Epidermal melanocyte (primary cell): ENCODE data around the gene SPATA6.
"Not testable (repeated sequence)": the region's sequence is repeated elsewhere in the genome, so short reads cannot be mapped to it uniquely, and the experiment has no call there.

Source experiments
- DNase-seq: peaks from one replicate; pipeline ENCODE4 v3.0.0; 2011; ENCODE audit warnings: low spot score; ENCODE audit not compliant: insufficient read length

The SPATA6 gene

GRCh38 chr1:48462716-48463302, 9.2 kb downstream of the SPATA6 start:
- DNase-seq, result no peak

GRCh38 chr1:48450505-48450904, 21.5 kb downstream of the SPATA6 start:
- no peak for DNase-seq

GRCh38 chr1:48448932-48449331, 23.1 kb downstream of the SPATA6 start:
- no peak for DNase-seq

GRCh38 chr1:48444186-48444585, 27.8 kb downstream of the SPATA6 start:
- DNase-seq, result not testable (repeated sequence)

- DNase-seq, result no peak
Observed at GRCh38 chr1:48442864-48443619, 29.0 kb downstream of the SPATA6 start.

- not testable (repeated sequence) for DNase-seq
Observed at GRCh38 chr1:48440786-48441185, 31.2 kb downstream of the SPATA6 start.

- no peak for DNase-seq
Observed at GRCh38 chr1:48439380-48439779, 32.6 kb downstream of the SPATA6 start.

GRCh38 chr1:48437379-48437778, 34.6 kb downstream of the SPATA6 start:
- not testable (repeated sequence) for DNase-seq

- DNase-seq, result not testable (repeated sequence)
Observed at GRCh38 chr1:48435312-48436002, 36.5 kb downstream of the SPATA6 start.

- DNase-seq, result no peak
Observed at GRCh38 chr1:48430832-48431231, 41.2 kb downstream of the SPATA6 start.

GRCh38 chr1:48422009-48422408, 50.0 kb downstream of the SPATA6 start:
- DNase-seq, result no peak

- DNase-seq, result no peak
Observed at GRCh38 chr1:48418742-48419141, 53.3 kb downstream of the SPATA6 start.

GRCh38 chr1:48415050-48415449, 57.0 kb downstream of the SPATA6 start:
- DNase-seq, result no peak

GRCh38 chr1:48414264-48414663, 57.7 kb downstream of the SPATA6 start:
- no peak for DNase-seq

GRCh38 chr1:48405940-48406339, 66.1 kb downstream of the SPATA6 start:
- DNase-seq, result no peak

- DNase-seq, result no peak
Observed at GRCh38 chr1:48405400-48405799, 66.6 kb downstream of the SPATA6 start.

GRCh38 chr1:48402599-48402998, 69.4 kb downstream of the SPATA6 start:
- no peak for DNase-seq

GRCh38 chr1:48396208-48396607, 75.8 kb downstream of the SPATA6 start:
- DNase-seq, result no peak

GRCh38 chr1:48391926-48392325, 80.1 kb downstream of the SPATA6 start:
- no peak for DNase-seq

GRCh38 chr1:48387409-48387808, 84.6 kb downstream of the SPATA6 start:
- no peak for DNase-seq

- DNase-seq, result no peak
Observed at GRCh38 chr1:48374785-48375184, 97.2 kb downstream of the SPATA6 start.

GRCh38 chr1:48371598-48371997, 100.4 kb downstream of the SPATA6 start:
- DNase-seq, result no peak
